WI38 (cell line): ENCODE measurements around the gene S100A13.

Experiments
- H3K4me3 ChIP-seq: 2 replicates; pipeline ENCODE4 v1.5.1; 2011; ENCODE audit warnings: low read depth, mild to moderate bottlenecking, control low read depth, low read length
- TF ChIP-seq, protein P1 (sequence below): IDR thresholded peaks from 2 replicates; pipeline ENCODE4 v1.5.1; 2012; ENCODE audit warnings: low read depth, mild to moderate bottlenecking, control low read depth, low read length

S100A13 gene

DNA sequence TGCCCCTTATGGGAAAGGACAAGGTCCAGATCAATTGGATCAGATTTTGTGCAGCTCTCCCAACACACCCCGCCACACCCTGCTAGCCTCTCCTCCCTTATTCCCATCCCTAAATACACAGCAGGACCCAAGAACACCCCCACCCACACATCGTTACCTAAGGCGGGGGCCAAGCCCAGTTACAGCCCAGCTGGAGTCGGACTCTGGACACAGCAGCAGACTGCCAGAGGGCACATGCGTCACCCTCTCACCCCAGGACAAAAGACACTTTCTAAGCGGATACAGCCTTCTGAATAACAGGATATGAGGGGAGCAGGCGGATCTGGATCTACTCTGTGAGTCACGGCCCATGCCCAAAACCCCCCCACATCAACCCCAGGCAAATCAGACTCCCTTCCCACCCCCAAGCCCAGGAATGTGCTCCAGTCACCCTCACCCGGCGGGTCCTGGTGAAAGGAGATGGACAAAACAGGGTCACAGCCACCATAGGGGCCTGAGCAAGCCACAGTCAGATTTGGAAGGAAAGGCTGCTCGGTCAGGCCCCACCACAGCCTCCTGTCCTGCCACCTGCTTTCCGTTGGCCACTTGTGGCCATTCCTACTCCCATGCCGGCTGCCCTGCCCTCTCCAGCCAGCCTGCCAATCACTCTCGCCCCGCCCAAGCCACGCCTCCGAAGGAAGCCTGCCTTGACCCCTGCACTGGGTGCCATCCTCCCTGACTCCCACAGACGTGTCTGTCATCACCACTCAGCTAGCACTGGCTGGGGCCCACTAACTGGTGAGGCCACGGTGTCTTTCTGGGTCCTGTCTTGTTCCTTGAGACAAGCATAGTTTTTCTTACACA, 18.3 kb downstream of the S100A13 start:
- TF ChIP-seq, protein P1, sequence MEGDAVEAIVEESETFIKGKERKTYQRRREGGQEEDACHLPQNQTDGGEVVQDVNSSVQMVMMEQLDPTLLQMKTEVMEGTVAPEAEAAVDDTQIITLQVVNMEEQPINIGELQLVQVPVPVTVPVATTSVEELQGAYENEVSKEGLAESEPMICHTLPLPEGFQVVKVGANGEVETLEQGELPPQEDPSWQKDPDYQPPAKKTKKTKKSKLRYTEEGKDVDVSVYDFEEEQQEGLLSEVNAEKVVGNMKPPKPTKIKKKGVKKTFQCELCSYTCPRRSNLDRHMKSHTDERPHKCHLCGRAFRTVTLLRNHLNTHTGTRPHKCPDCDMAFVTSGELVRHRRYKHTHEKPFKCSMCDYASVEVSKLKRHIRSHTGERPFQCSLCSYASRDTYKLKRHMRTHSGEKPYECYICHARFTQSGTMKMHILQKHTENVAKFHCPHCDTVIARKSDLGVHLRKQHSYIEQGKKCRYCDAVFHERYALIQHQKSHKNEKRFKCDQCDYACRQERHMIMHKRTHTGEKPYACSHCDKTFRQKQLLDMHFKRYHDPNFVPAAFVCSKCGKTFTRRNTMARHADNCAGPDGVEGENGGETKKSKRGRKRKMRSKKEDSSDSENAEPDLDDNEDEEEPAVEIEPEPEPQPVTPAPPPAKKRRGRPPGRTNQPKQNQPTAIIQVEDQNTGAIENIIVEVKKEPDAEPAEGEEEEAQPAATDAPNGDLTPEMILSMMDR = no peak
- peak overlapping the region; percentile 69 for H3K4me3 ChIP-seq

DNA sequence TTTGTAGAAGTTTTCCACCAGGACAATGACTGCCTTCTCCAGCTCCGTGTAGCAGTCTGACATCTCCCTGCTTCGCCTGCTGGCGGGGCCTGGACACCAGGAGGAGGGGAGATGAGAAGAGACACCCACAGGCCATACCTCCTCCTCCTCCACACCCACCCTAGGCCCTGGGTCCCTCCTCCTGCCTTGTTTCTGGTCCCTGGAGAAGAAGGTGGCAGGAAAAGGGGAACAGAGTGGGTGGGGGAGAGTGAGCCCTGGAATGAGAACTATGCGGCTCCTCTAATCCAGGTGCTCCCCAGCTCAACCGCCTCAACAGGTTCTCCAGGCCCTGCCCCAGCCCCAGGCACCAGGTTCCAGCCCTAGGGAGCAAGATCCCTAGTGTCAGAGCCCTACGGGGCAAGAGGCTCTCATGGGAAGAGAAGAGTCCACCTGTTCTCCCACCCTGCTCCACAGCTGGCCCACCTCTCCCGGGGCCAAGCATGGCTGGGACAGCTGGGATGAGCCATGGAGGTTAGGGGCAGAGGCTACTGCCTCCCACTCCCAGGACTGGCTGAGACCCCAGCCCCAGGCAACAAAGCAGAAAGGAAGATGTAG, 19.1 kb downstream of the S100A13 start:
- TF ChIP-seq, protein P1 = no peak
- H3K4me3 ChIP-seq = peak overlapping the region; percentile 69

DNA sequence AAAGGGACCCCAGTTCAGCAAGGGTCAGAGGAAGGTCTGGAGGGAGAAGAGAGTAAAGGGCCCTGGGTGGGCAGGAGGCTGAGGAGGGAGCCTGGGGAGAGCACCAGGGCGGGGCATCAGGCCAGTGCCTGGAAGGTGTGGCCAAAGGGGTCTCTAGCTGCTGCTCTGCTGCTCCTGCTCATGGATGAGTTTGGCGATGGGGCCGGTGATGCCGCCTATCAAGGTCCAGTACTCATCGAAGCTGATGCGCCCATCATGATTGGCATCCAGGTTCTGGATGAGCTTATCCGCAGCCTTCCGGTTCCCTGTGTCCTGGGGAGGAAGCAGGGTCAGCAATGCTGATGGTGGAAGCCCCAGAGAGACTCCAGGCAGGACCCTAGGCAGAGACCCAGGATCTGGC, 19.9 kb downstream of the S100A13 start:
- no peak overlapping the region for H3K4me3 ChIP-seq
- TF ChIP-seq, protein P1 = no peak

DNA sequence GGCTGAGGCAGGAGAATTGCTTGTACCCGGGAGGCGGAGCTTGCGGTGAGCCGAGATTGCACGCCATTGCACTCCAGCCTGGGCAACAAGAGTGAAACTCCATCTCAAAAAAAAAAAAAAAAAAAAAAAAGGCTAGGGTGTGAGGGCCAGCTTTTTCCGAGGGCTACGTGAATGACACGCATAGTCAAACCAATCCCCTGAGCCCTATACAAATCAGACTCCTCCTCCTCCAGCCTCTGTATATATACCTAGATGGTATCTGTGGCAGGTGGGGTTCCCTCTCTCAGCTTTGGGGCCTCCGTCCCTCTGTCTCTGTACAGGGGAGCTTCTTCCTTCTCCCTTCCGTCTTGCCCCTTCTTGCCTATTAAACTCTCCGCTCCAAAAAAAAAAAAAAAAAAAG, 21.1 kb downstream of the S100A13 start:
- no peak overlapping the region for H3K4me3 ChIP-seq
- TF ChIP-seq, protein P1 = no peak

DNA sequence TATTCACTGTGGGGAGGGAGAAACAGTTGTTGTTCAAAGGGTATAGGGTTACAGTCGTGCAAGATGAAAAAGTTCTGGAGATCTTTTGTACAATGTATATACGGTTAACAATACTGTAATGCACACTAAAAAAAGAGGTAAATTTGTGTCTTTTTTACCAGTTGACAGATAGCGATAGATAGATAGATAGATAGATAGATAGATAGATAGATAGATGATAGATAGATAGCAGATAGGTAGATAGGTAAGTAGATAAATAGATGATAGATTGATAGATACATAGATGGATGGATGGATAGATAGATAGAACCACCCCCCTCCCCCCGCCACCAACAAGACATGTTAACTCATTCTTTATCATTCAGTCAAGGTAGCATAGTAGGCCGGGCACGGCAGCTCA, 24.6 kb downstream of the S100A13 start:
- no peak overlapping the region for H3K4me3 ChIP-seq
- TF ChIP-seq, protein P1 = no peak

DNA sequence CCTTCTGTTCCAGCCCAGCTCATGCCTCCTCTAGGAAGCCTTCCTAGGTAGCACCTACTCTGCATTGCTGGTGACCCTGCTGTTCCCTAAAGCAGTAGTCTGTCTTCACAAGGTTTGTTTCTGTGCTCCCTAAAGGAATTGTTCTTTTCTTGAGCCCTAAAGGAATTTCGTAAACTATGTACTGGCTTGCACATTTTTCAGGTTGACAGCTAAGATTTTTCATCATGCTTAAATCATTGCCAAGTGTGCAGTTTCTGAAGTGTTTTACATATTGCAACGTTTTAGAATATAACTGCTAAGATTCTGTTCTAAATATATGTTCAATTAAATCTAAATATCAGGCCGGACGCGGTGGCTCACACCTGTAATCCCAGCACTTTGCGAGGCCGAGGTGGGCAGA, 27.5 kb downstream of the S100A13 start:
- TF ChIP-seq, protein P1 = no peak
- no peak overlapping the region for H3K4me3 ChIP-seq
